Lower leg skin (tissue), 3 donors: ENCODE data around the gene TPRX2.
"Not testable (repeated sequence)": the region's sequence is repeated elsewhere in the genome, so short reads cannot be mapped to it uniquely, and the experiment has no call there.

ENCODE experiments used
- POLR2A ChIP-seq, 2 donors: fragments of 450-650 bp; IDR thresholded peaks; one replicate each; pipeline ENCODE4 v1.6.1; 2016 to 2017; ENCODE audit warnings: antibody characterized with exemption in 2 of 2, mild to moderate bottlenecking in 1 of 2, moderate library complexity in 1 of 2
- TF ChIP-seq, protein P1 (sequence below), 3 donors: fragments of 450-650 bp; IDR thresholded peaks; one replicate each; pipeline ENCODE4 v1.5.1; 2016; ENCODE audit warnings: antibody characterized with exemption in 3 of 3, mild to moderate bottlenecking in 3 of 3, moderate library complexity in 2 of 3

DNA sequence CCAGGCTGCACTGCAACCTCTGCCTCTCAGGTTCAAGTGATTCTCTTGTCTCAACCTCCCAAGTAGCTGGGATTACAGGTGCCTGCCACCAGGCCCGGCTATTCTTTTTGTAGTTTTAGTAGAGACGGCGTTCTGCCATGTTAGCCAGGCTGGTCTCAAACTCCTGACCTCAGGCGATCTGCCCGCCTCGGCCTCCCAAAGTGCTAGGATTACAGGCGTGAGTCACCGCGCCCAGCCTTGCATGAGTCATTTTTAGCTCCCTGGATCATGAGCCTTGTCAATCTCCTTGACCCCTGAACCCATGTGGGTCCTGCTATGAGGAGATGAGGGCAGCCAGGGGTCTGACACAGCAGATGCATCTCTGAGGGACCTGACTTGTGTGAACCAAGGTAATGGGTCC is 804 bp upstream of the TPRX2 start:
- TF ChIP-seq, protein P1, sequence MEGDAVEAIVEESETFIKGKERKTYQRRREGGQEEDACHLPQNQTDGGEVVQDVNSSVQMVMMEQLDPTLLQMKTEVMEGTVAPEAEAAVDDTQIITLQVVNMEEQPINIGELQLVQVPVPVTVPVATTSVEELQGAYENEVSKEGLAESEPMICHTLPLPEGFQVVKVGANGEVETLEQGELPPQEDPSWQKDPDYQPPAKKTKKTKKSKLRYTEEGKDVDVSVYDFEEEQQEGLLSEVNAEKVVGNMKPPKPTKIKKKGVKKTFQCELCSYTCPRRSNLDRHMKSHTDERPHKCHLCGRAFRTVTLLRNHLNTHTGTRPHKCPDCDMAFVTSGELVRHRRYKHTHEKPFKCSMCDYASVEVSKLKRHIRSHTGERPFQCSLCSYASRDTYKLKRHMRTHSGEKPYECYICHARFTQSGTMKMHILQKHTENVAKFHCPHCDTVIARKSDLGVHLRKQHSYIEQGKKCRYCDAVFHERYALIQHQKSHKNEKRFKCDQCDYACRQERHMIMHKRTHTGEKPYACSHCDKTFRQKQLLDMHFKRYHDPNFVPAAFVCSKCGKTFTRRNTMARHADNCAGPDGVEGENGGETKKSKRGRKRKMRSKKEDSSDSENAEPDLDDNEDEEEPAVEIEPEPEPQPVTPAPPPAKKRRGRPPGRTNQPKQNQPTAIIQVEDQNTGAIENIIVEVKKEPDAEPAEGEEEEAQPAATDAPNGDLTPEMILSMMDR (IDR thresholded peaks at IDR 0.05) = not testable (repeated sequence)
- TF ChIP-seq POLR2A (IDR thresholded peaks at IDR 0.05) = not testable (repeated sequence)
